ENCODE data around the gene TRPC4AP. TPM values are rescaled to one million over a fixed set of nuclear protein-coding genes. Genes with fewer than 3 reads are reported as not detected.
A peak's percentile ranks its signal among the peaks of the same experiment; 100 is the strongest.
"Not testable (repeated sequence)": the region's sequence is repeated elsewhere in the genome, so short reads cannot be mapped to it uniquely, and the experiment has no call there.

TRPC4AP gene
- total RNA-seq, 1 donor from 2014 or later = 52.2 TPM

- no peak for DNase-seq (ENCODE audit: low spot score in 2 of 2)
- FAIRE-seq = no peak
Observed at GRCh38 chr20:35062478-35062877, 30.1 kb downstream of the TRPC4AP start.

DNA sequence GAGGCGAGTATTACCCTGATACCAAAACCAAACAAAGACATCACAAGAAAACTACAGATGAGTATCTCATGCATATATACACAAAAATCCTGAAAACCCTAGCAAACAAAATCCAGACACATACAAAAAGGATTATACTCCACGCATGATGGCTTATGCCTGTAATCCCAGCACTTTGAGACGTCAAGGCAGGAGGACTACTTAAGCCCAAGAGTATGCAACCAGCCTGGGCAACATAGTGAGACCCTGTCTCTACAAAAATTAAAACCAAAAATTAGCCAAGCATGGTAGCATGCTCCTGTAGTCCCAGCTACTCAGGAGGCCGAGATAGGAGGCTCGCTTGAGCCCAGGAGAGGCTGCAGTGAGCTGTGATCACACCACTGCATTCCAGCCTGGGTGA is 32.4 kb downstream of the TRPC4AP start:
- DNase-seq (ENCODE audit: low spot score in 2 of 2) (no peak), FAIRE-seq (no peak)

GRCh38 chr20:35059612-35060011 is 33.0 kb downstream of the TRPC4AP start:
- FAIRE-seq (no peak), DNase-seq (ENCODE audit: low spot score in 2 of 2) (no peak)

GRCh38 chr20:35059110-35059509 is 33.5 kb downstream of the TRPC4AP start:
- FAIRE-seq (no peak), DNase-seq (ENCODE audit: low spot score in 2 of 2) (no peak)

- FAIRE-seq = no peak
- no peak for DNase-seq (ENCODE audit: low spot score in 2 of 2)
Observed at GRCh38 chr20:35055445-35056276, 36.9 kb downstream of the TRPC4AP start.

DNA sequence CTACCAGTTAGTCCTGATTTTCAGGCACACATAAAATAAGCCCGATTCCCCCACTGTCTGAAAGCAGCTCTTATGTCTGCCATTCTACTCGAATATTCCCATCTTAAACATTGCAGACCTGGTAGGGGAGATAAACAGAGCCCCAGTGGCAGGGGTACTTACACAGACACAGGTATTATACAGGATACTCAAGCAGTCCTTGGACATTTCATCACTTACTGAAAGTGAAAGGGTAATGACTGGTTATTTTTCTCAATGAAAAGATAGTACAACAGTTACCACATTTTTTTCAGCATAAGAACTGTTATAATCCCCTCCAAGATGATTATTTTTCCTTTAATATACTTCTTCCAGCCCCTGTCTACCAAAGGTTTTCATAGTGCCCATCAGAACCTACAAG is 37.8 kb downstream of the TRPC4AP start:
- FAIRE-seq (no peak), DNase-seq (ENCODE audit: low spot score in 2 of 2) (no peak)

- not testable (repeated sequence) for FAIRE-seq; DNase-seq (ENCODE audit: low spot score in 2 of 2)
Observed at GRCh38 chr20:35052616-35053015, 40.0 kb downstream of the TRPC4AP start.

- no peak for DNase-seq (ENCODE audit: low spot score in 2 of 2)
- no peak for FAIRE-seq
Observed at GRCh38 chr20:35049776-35050352, 42.7 kb downstream of the TRPC4AP start.

- DNase-seq (ENCODE audit: low spot score in 2 of 2) (peak; percentile 16 to 29), FAIRE-seq (no peak)
Observed at GRCh38 chr20:35048739-35049138, 43.9 kb downstream of the TRPC4AP start.

GRCh38 chr20:35042268-35042667 is 50.3 kb downstream of the TRPC4AP start:
- FAIRE-seq = no peak

DNA sequence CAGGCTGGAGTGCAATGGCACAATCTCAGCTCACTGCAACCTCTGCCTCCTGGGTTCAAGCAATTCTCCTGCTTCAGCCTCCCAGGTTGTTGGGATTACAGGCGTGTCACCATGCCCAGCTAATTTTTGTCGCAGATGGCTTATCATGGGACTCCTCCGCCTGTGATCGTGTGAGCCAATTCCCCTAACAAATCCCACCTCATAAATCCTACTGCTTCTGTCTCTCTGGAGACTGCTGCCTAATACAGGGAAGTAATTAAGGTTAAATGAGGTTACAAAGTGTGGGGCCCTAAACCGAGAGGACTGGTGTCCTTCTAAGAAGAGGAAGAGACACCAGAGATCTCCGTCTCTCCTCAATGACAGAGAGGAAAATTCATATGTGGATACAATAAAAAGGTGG is 52.0 kb downstream of the TRPC4AP start:
- no peak for FAIRE-seq
- no peak for DNase-seq (ENCODE audit: low spot score in 2 of 2)

More at GRCh38 chr20:35042268-35042667, 50.3 kb downstream of the TRPC4AP start:
- DNase-seq (ENCODE audit: low spot score in 2 of 2) = no peak

GRCh38 chr20:35039846-35040489 is 52.6 kb downstream of the TRPC4AP start:
- no peak for DNase-seq (ENCODE audit: low spot score in 2 of 2)
- no peak for FAIRE-seq

DNA sequence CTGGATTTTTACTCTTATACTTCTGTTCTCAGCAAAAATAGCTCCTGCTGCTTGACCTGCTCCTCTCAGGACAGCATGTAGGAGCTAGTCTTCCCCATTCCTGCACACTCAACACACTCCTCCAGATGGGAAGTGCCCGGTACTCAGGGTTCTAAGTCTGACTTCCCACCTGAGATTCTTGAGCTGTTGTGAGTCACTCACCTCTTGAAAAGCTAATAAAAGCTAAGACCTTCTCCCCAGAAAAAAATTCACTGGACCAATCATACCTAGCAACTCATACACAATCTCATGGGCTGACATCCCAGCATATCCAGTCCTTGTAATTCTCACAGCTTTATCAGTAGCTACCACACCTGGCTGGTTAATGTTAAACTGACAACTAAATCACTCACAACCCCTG is 53.5 kb downstream of the TRPC4AP start:
- FAIRE-seq (no peak), DNase-seq (ENCODE audit: low spot score in 2 of 2) (no peak)

- DNase-seq (ENCODE audit: low spot score in 2 of 2) = no peak
- no peak for FAIRE-seq
Observed at GRCh38 chr20:35034145-35034544, 58.5 kb downstream of the TRPC4AP start.

- FAIRE-seq (no peak), DNase-seq (ENCODE audit: low spot score in 2 of 2) (no peak)
Observed at GRCh38 chr20:35030136-35030535, 62.5 kb downstream of the TRPC4AP start.

DNA sequence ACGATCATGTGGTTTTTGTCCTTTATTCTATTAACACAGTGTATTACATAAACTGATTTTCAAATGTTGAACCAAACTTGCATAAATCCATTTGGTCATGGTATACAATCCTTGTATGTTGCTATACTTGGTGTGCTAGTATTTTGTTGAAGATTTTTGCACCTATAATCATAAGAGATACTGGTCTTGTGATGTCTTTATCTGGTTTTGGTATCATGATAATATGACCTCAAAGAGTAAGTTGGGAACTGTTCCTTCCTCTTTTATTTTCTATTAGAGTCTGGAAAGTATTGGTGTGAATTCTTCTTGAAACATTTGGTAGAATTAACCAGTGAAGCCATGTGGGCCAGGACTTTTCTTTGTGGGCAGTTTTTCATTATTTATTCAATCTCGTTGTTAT is 65.3 kb downstream of the TRPC4AP start:
- DNase-seq (ENCODE audit: low spot score in 2 of 2) (no peak), FAIRE-seq (no peak)

DNA sequence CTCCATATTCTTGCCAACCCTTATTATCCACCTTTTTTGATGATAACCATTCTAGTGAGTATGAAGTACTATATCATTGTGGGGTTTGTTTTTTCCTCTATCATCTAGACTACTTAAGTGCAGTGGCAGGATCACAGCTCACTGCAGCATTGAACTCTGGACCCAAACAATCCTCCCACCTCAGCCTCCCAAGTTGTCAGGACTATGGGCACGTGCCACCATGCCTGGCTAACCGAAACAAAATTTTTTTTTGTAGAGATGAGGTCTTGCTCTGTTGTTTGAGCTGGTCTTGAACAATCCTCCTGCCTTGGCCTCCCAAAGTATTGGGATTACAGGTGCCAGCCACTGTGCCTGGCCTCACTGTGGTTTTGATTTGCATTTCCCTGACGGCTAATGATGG is 67.5 kb downstream of the TRPC4AP start:
- FAIRE-seq = no peak
- no peak for DNase-seq (ENCODE audit: low spot score in 2 of 2)

- FAIRE-seq = no peak
Observed at GRCh38 chr20:35023624-35024023, 69.0 kb downstream of the TRPC4AP start.

DNA sequence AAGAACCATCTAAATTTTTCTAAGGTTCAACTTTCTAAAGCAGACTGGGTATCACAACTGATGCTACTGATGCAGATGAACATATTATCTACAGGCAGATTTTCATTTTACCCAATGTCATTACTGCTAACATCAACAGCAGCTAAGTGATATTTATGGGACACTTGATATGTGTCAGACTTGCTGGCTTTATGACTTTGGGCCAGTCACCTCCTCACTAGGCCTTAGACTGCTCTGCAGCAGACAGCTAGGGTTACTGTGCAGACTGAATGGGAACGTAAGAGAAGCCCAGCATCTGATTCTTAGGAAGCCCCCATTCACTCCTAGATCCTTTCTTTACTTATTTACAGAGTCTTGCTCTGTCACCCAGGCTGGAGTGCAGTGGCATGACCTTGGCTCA is 70.8 kb downstream of the TRPC4AP start:
- FAIRE-seq = no peak

More at GRCh38 chr20:35023624-35024023, 69.0 kb downstream of the TRPC4AP start:
- no peak for DNase-seq (ENCODE audit: low spot score in 2 of 2)

DNA sequence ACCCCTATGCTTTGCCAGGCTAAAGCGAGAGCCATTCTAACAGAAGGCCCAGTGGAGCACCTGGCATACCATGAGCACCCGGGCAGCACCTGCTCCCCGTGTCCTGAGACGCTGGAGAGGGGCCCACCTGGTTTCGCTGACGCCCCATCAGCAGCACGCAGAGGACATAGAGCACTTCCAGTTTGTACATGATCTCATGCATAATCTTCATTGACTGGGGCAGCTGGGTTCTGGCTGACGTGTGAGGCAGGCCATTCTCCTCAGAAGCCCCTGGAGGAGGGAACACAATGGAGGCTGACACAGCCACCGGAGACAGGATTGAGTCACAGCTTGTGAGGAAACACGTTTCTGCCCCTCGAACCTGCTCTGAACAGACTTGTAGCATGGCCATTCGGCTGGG is 71.5 kb downstream of the TRPC4AP start:
- FAIRE-seq = no peak
- no peak for DNase-seq (ENCODE audit: low spot score in 2 of 2)

More for the DNA sequence above, 70.8 kb downstream of the TRPC4AP start:
- no peak for DNase-seq (ENCODE audit: low spot score in 2 of 2)

- FAIRE-seq (no peak), DNase-seq (ENCODE audit: low spot score in 2 of 2) (no peak)
Observed at GRCh38 chr20:35020108-35020928, 72.3 kb downstream of the TRPC4AP start.

Measured in frontal cortex (tissue), 4 donors.